T1000 (cell line): Measurements from ENCODE around the gene PLAC1.
A peak's percentile ranks its signal among the peaks of the same experiment; 100 is the strongest.

Experiments
- DNase-seq: peaks from one replicate; lab custom pipeline; 2025; ENCODE audit warnings: mixed read lengths; lab: John Stamatoyannopoulos, UW

PLAC1 gene

DNA sequence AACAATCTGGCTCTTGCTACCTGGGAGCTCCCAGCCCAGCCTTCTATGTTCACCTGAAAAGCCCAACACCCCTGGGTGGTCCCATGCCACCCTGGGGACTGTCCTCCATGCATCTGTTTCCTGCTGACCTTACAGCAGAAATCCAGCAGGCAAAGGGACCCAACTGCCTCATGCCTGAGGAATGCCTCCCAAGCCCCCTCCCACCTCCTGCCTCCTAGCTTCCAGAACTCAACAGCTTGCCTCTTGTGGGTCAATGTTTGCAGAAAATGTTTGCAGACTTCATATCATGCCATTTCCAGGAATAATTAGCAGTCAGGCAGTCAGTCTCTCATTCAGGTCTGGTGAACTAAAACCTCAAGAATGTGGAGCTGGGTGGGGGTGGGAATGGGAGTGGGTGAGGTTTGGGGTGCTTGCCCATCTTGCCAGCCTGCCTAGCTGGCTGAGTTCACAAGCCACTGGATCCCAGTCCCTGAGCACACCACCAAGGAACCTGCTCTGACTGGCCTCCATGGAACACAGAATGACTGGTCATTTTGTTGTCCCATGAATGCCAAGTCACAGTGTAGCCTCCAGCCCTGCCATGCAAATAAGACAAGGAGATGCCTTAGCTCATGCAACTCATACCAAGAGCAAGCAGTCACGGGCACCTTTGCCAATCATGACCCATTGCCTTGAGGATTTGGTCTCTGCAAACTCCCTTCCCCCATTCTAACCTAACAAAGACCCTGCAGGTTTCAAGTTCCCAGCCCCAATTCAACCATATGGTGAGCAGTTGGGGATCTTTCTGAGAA lies 12.1 kb upstream of the PLAC1 start:
- DNase-seq: peak; percentile 7

DNA sequence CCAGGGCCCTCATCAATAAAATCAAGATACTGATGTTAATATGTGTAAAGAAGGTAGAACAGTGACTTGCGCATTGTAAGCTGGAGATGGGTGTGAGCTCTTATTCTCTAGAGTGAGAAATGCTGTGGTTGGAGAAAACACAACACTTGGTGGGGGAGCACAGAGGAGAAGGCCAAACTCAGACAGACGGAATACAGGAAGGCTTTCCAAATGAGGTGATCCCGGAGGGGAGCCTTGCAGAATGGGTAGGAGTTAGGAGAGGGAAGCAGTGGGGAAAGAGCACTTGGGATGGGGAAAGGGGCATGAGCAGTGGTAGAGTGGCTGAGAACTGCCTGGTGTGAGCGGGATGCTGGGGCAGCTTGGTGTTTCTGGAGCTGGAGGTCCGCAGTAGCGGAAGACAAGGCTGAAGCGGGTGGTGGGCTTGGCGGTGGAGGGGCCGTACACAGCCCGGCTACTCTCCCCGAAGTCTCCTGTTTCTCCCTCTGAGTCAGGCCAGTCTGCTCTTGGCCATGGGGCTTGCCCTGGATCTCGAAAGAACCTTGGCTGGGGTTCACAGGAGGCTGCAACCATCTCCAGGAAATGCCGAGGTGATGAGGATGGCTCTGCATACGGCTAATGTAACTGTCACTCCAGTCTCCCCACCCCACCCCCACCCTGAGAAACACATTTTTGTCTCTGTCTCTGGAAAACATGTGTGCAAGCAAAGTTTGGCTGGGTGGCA lies 11.3 kb upstream of the PLAC1 start:
- peak; percentile 3 for DNase-seq

- DNase-seq: no peak
These were observed 5.9 kb upstream of the PLAC1 start for GRCh38 chrX:134664202-134664601.

- no peak for DNase-seq
These were observed 3.0 kb upstream of the PLAC1 start for GRCh38 chrX:134661295-134661694.

DNA sequence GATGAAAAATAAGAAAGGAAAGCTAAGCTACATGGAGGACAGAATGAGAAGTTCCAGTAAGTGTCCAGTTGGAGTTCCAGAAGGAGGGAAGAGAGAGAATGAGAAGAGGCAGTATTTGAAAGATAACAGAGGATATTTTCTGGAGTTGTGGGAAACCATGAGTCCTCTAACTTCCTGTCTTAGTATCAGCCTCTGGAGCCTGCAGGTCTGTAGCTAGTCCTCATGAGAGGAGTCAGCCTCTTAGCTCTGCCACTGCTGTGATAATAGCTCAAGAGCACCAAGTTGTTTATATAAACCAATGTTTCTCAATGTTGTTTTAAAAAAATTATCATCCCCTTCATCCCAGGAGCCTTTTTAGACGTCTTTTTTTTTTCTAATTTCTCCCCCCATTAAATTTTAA lies 2.4 kb upstream of the PLAC1 start:
- DNase-seq: no peak

DNA sequence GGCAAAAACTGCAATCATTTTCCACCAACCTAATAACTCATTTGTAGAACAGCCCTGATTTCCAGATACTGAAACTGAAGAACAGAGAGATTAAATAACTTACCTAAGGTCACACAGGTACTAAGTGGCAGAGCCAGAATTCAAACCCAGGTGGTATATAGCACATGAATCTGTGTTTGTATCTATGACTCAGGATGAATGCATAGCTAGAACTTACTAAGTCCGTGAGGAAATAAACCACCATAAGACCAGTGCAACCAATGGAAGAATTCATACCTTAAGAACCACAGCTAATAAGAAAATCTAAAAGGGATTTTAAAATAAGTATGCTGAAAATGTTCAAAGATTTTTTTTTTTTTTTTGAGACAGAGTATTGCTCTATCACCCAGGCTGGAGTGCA lies 1.5 kb upstream of the PLAC1 start:
- DNase-seq: no peak

DNA sequence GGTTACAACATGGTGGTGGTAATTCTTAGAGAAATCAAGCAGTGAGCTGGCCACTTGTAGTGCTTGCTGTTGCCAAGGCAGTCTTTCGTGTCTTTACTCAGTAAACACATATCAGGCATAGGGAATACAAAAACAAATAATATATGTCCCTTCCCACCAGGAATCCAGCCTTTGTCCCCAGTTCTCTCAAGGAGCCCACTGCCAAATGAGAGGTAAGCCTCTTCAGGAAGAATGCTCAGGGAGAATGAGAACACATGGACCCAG lies 421 bp upstream of the PLAC1 start:
- DNase-seq: no peak

GRCh38 chrX:134654398-134655012 lies 3.8 kb downstream of the PLAC1 start:
- DNase-seq: no peak

GRCh38 chrX:134653835-134654234 lies 4.4 kb downstream of the PLAC1 start:
- no peak for DNase-seq

GRCh38 chrX:134650701-134651100 lies 7.6 kb downstream of the PLAC1 start:
- no peak for DNase-seq

DNA sequence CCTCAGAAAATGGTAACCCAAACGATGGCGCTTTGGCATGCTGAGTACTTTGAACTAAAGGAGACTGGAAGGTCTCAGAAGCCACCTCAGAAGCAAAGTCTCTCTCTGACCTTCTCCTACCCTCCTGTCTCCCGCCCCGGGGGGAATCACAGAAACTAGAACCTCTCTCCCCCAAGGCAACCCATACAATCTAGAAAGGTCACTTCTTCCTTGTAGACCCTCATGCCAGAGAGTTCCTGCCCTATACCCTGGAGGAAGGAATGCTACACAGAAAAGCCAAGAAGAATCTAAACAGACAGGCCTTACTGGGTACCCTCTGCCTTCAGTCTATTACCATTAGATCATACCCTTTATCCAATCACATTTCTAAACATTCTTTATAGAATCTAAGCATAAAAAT lies 8.5 kb downstream of the PLAC1 start:
- DNase-seq: no peak

GRCh38 chrX:134647477-134647877 lies 10.8 kb downstream of the PLAC1 start:
- DNase-seq: no peak

GRCh38 chrX:134646691-134647090 lies 11.6 kb downstream of the PLAC1 start:
- DNase-seq: no peak

DNA sequence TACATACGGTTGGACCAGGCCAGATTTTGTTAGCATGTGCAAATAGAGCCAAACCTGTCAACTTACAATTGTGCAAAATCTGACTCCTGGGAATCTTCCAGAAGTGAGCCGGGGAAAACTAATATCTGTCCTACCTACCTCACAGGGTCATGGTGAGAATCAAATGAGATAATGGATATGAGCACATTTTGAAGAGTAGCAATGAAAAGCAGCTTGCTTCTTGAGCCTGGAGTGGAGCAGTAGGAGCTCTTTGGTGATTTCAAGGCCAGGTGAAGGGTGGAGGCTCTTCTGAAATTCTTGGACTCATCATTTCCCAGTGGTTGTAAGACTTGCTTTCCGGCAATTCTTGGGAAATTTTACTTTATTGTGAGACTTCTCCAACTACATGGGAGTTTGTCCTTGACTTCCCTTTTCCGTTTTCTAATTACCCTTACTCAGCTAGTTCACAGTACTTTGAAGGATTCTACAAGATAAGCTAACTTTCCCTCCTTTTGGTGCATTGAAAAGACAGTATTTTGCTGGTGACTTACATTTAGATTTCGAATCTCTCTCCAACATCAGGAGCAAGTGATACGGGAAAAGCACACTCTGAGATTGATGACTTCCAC lies 12.2 kb downstream of the PLAC1 start:
- DNase-seq: no peak

DNA sequence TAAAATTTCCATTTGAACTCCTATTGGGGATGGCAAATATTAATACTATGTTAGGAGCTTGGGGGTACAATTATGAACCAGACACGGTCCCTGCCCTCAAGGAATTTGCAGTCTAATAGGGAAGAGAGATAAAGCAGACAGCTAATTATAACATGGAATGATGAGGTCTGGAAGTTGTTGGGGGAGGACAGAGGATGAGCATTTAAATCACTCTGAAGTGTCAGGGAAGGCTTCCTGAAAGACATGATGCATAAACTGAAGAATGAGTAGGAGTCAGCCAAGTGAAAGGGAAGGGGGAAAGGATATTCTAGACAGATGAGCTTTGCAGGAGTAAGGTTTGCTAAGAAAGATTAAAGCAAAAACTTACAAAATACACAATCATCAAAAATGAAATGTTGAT lies 15.9 kb downstream of the PLAC1 start:
- DNase-seq: no peak

- DNase-seq: no peak
These were observed 16.9 kb downstream of the PLAC1 start for GRCh38 chrX:134641346-134641745.

DNA sequence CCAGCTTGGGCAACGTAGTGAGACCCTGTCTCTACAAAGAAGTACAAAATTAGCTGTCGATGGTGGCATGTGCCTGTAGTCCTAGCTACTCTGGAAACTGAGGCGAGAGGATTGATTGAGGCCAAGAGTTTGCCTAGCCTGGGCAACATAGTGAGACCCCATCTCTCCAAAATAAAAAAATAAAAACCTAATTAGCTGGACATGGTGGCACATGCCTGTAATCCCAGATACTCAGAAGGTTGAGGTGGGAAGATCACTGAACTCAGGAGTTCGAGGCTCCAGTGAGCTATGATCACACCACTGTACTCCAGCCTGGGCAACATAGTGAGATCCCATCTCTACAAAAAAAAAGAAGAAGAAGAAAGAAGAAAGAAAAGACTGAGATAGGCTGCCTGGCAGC lies 17.4 kb downstream of the PLAC1 start:
- no peak for DNase-seq

GRCh38 chrX:134636851-134637250 lies 21.4 kb downstream of the PLAC1 start:
- DNase-seq: no peak

- DNase-seq: no peak
These were observed 23.6 kb downstream of the PLAC1 start for GRCh38 chrX:134634691-134635090.

DNA sequence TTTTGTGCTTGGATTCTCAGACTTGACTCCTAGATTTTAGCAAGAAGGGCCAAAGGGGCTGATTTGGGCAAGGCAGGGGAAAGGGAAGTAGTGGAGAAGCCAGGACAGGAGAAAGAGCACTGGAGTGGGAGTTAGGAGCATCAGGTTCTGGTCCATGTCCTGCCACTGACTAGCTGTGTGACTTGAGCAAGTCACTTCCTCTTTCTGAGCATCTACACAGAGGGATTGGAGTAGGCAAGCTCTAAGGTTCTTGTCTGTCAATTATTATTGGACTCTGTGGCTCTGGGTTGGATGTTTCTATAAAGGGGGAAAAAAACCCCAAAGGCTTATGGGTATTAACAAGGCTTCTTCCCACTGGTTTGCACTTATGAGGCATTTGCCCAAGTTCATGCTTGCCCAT lies 24.4 kb downstream of the PLAC1 start:
- no peak for DNase-seq

- DNase-seq: no peak
These were observed 24.9 kb downstream of the PLAC1 start for GRCh38 chrX:134633394-134633793.

DNA sequence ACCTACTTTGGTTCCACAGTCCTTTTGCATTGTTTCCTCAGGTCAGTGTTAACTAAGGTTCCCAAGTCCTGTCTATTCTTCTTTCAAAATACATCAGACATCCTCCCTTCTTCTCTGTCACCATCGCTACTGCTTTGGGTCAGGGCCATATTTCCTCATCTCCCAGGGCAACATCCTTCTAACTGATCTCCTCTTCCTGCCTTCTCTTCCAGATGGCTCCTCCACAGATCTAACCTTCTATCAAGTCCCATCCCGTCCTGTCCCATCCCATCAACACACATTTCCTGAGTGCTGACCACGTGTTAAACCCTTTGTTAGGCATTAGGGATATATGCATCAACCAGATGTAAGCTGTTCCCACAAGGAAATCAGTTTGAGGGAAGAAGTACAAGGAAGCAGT lies 25.9 kb downstream of the PLAC1 start:
- DNase-seq: no peak
